GM21360 (cell line): Measurements from ENCODE around the gene KYAT1.

Source experiments
- ATAC-seq: cut with Tn5 transposase; IDR thresholded peaks from one replicate; pipeline ENCODE4 v1.9.1; 2021; ENCODE audit warnings: mild to moderate bottlenecking, moderate library complexity; ENCODE audit not compliant: unreplicated experiment

The KYAT1 gene

DNA sequence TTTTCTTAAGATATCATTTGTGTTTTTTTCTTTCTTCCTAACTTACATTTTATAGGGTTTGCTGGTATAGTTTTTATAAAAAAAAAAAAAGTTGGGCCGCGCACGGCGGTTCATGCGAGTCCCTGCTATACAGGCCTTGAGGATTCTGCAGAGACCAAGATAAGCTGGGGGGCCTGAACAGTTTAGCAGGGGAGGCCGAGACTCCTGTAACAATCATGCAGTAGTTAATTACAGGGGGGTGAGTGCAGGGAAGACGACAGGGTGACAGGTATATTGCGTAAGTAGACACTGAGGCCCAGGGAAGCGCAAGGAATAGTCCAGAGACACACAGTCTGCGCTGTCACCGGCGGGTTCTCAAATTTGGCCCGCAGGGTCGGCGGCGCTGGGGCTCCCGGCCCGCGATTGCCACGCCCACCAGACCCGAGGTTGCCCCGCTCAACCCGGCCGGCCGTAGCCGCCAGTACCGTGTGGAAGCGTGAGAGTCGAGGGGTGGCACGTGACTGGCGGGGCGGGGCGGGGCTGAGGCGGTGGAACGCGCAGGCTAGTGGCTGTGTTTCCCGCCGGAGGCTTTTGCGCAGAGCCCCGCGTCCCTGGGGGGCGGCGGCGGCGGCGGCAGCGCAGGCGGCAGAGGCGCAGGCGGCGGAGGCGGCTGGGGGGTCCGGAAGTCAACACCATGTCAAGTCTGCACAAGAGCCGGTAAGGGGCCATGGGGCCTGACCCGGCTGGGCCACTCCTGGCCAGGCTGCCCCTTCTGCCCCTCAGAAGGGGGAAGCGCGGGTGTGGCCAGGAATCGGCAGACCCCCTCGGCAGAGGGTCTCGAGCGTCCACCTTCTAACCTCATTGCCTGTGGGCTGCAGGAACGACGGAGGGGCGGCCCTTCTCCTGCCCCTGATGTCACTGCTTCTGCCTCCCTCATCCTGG lies 94.8 kb downstream of the KYAT1 start, which contains the start of gene TBC1D13:
TBC1D13 (plus strand) TSS at position 573 of the 921 bp plus-strand sequence; CDS start at position 674, 101 bp downstream.
- peak; percentile 91 for ATAC-seq

DNA sequence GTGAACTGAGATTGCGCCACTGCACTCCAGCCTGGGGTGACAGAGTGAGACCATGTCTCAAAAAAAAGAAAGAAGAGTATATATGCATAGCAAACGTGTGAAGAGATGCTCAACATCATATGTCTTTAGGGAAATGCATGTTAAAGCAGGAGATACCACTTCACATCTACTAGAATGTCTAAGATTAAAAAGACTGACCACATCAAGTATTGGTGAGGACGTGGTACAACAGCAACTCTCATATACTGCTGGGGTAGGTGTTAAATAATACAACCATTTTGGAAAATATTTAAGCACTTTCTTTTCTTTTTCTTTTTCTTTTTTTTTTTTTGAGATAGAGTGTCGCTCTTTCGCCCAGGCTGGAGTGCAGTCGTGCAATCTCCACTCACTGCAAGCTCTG lies 96.3 kb downstream of the KYAT1 start:
- ATAC-seq, result no peak
